ENCODE measurements around the gene ARRB2.
"Not testable (repeated sequence)": the region's sequence is repeated elsewhere in the genome, so short reads cannot be mapped to it uniquely, and the experiment has no call there.

The ARRB2 gene

DNA sequence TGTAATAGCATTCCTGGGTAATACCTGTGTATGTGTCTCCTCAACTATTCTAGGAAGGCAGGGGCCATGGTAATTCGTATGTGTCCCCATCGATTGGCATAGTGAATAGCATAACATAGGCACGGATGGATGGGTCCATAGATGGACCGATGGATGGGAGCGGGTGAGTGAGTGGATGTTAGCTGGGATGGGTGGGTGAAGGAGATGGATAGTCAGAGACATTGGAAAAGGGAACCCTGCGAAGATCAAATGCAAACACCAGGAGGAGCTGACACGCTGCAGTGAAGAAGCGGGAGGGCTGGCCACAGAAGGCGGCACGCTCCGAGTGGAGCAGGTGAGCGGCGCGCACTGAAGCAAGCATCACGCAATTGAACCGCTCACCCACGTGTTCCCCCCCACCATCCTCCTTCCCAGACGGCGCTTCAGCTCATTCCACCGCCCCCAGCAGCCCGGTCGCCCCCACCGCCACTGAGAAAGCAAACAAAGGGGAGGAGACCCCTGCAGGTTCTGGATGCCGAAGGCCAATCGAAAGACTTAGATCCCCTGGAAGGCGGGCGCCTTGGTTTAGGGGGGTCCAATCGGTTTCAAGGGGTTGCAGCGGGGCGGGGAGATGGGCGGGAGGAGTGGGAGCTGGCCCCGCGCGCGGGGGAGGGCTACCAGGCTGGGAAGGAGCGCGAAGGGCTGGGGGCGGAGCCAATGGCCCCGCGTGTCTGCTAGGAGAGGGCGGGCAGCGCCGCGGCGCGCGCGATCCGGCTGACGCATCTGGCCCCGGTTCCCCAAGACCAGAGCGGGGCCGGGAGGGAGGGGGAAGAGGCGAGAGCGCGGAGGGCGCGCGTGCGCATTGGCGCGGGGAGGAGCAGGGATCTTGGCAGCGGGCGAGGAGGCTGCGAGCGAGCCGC, at the start of gene ARRB2:
TSS of gene ARRB2 (plus strand) at position 839 of the 899 bp plus-strand sequence. CDS start 90 bp downstream, outside the sequence.
- peak; percentile 98 to 99 for DNase-seq

DNA sequence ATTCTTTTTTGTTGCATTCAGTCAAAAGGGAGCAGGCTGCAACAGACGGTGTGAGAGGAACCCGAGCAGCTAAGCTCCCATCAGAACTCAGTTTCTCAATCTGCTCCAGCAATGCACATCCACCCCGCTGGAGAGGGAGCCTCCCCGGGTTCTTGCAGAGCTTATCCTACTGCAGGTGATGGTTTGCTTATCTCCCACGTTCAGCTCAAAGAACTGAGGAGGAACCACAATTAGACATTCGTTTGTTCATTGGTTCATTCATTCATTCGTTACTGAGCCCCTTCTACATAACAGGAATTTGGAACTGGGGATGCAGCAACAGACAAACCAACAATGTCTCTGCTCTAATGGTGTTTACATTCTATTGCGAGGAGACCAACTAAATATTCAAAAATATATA, 46.7 kb upstream of the ARRB2 start:
- no peak for DNase-seq

DNA sequence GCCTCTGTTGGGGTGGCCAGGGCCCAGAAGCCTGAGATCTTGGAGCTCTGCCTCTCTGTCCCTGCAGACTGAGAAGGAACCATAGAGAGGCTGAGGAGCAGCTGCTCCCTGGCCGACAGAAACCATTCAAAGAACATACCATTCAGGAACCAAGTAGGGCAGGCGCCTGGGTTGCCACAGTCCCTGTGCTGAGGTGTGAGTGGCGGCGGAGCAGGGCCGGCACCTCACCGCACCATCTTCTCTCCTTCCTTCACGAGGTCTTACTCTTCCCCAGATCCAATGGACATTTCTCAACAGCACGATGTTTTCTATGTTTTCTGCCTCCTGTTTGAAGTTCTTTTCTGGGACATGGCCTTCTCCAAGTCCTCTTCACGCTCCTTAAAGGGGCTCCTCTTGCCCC, 46.2 kb upstream of the ARRB2 start:
- DNase-seq, result no peak

DNA sequence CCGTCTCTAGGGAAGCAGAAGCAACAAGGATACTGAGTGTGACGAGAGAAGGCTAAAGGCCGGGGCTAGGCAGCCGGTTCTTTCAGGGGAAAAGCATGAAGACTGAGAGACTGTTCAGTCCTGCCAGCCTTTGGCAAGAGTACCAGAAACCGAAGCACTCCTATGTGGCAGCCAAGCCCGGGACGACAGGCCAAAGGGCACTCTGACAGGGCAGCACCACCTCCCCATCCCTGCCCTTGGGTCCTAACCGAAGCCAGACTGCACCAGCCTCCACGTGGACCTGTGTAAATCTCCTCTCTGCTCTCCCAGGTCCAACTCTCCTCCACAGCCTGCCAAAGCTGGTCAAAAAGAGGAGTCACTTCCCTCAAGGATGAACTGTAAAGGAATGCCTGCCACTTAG, 45.4 kb upstream of the ARRB2 start:
- DNase-seq, result no peak

DNA sequence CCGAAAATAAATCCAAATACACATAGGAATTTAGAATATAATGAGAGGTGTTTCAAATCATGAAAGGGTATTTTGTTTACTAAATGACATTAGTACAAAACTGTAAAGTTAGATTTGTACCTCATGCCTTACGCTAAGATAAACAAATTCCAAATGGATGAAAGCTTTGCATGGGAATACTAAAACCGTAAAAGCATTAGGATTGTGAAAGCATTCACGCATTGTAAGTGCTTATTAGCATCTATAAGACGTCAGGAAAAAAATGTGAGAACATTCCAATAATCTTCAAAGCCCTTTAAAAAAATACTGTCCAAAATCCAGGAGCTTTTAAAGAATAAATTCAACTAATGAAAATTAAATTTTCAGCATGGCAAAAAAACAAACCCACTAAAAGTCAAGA, 44.1 kb upstream of the ARRB2 start:
- DNase-seq, result no peak

DNA sequence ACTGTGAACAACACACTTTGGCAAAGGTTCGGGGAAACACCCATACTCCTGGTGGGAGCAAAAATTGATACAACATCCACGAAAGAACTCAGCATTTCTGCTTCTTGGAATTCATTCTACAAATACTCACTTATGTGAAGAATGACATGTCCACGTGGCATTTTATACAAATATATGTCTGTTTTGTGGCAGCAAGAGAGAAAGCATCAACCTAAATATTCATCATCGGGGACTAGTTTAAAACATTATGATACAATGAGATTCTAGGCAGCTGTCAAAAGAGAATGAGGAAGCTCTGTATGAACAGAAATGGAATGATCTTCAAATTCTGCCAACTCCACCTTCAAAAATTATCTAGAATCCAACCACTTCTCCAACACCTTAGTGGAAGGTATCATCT, 43.3 kb upstream of the ARRB2 start:
- no peak for DNase-seq

DNA sequence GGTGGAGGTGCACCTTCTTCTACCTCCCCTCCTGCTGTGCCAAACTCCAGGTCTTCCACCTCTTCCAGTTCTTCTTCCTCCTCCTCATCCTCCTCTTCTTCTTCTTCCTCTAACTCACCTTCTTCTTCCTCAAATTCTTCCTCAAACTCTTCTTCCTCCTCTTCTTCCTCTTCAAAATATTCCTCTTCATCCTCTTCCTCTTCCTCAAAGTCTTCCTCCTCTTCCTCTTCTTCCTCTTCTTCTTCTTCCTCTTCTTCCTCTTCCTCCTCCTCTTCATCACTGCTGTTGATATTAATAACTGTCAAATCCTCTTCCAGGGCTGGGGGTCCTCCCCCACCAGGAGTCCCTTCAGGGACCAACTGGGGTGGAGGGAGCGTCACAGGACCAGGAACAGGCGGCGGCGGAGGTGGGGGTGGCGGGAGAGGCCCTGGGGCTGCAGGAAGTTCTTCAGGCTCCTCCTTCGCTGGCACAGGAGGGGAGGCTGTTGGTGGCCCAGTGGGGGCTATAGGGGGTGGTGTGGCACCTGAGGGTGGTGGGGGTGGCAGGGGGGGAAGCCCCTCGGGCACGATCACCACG, 38.3 kb upstream of the ARRB2 start:
- DNase-seq, result no peak

DNA sequence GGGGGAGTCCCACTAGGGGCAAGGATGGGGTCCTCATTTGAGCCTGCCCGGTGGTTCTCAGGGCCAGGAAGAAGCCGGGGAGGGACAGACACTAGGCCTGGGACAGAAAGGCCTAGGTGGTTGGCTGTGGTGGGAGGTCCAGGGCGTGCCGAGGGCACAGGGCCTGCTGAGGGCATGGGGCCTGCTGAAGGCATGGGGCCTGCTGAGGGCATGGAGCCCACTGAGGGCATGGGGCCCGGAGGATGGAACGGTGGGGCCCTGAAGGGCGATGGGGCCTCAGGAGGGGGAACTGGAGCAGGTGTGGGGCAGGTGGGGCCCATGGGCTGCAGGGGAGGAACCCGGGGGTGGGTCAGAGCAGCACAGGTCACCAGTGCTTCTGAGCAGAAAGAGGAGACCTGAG, 37.7 kb upstream of the ARRB2 start:
- no peak for DNase-seq

DNA sequence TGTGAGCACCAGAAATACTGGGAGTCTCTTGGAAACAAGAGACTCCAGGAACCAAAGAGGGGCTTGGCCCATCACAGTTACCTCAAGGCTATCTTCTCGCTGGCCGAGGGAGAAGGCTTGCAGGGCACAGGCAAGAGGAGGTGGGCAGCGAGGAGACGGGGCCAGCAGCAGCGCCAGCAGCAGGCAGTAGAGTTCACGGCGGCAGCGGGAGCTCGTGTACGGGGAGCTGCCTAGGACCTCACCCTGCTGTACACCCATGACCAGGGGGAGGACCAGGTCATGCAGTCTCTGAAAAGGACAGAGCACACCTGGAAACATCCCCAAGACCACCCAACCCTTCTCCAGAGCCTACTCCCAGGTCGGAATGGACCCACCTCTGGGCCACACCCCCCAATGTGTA, 37.3 kb upstream of the ARRB2 start:
- no peak for DNase-seq

DNA sequence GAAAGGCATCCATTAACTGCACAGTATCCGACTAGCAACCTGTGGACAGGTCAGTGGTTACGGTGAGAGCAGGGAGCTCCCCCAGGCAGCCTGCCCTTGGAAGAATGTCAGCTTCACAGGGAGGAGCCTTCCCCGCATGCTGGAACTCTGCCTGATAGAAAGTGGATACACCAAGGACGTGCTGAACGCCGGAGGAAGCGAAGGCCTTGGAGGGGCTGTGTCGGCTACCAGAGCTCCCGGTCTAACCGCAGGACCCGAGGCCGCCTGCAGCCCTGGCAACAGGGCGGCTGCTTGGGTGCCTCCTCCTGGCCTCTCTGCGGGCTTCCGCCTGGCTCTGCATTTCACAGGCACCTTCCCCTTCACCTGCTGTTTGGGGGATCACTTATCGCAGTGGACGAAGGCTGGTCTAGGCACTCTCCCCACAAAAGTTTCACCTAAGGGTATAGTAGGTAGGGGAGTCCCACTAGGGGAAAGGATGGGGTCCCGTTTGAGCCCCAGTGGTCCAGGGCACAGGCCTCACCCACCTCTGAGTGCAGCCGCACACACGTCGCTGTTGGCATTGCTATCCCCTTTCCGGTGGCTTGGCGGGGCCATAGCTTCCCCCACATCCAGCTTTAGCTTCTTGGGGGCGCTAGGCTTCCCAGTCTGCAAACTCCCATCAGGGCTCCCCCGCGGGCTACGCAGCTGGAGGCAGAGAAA, 36.3 kb upstream of the ARRB2 start:
- no peak for DNase-seq

DNA sequence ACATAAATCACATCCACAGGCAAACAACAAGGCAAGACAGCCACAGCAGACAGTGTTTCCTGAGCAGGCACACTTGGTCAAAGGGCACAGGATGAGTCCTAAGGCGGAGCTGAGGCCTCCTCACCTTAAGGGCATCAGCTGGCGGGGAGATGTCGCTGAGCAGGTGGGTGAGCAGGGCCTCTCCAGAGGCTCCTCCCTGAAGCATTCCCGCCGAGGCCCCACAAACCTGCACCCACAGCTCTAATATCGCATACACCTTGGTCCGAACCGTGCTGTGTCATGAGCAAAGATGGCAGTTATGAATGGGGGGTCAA, 35.8 kb upstream of the ARRB2 start:
- no peak for DNase-seq

DNA sequence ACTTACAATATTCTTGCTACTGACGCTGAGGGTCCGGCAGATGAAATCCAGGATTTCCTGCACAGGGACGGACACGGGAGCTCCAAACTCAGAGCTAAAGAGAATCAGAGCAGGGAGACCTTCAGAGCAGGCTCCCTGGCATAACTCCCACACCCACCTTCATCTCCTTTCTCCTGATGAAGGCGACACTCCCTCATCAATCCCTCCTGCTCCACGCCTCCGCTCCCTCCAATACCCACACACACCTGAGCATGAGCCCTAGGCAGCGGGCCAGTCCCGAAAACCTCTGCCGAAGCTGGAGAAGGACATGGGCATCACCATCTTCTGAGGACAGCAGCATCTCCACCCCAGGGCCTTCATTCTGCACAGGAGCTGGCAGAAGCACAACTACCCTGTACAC, 34.6 kb upstream of the ARRB2 start:
- no peak for DNase-seq

DNA sequence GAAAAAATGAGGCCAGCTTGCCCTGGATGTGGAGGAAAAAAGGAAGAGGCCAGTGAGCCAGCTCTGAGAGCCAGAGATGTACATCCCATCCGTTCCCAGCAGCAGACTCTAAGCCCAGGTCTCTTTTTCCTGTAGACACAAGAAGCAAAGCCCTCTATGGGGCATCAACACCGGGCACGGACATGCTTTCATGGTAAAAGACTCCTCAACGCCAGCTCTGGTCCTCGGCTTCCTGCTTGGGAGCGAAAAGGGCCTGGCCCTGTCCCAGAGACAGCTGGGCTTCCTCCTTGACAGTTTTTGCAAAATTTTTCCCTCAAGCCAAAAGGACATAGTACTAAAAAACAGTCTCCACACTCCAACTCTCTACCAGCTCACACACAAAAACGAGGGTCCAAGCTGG, 33.6 kb upstream of the ARRB2 start:
- no peak for DNase-seq

DNA sequence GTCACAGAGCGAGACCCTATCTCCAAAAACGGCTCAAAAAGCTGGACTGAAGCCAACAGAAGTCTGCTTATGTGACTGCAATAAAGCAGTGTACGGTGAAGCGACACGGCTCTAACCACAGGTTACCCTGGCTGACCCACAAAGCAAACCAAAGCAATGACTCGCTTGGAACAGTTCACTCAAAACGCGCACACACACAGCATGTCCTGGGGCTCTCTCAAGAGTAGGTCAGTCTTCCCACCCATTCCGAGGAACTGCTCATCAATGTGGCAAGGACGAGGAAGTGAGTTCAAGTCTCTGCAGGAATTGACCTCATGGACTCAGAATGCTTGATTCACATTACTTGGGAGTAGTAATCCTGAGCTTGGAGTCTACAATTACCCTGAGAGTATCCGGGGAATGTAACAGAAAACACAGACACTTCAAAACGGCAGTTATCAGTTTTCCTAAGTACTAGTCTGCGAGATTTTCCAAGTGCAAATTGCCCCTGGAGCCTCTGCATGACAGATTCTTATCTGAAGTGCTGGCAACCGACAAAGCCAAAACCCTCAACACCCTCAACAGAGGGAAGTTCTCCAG, 31.9 kb upstream of the ARRB2 start:
- DNase-seq, result no peak

DNA sequence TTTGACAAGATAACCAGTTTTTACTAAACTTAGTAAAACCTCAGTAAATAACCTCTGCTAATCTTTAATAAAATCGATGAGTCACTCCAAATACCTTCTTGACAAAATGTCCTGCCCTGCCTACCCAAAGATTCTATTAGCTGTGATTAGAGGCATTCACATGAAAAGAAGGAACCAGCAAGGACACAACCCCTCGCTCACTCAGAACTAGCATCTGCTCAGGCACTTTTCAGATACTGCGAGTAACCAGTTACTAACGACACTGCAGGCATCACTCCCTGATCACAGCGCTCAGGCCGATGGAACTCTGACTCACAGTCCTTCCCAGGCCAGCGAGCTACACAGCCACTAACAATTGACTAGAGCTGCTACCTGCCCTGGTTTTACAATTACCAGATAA, 30.8 kb upstream of the ARRB2 start:
- DNase-seq, result no peak

DNA sequence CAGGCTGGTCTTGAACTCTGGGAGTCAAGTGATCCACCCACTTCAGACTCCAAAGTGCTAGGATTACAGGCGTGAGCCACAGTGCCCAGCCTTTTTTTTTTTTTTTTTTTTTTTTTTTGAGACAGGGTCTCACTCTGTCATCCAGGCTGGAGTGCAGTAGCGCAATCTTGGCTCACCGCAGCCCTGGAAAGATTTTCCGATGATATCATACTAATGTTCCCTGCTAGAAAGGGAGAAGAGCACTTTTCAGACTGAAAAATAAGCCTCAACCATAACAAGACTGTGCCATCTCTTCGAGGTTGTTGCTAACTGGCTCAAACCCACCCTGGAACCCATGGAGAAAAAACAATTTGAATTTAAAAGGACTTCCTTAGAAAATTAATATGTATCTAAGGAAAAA, 26.7 kb upstream of the ARRB2 start:
- DNase-seq, result not testable (repeated sequence)

DNA sequence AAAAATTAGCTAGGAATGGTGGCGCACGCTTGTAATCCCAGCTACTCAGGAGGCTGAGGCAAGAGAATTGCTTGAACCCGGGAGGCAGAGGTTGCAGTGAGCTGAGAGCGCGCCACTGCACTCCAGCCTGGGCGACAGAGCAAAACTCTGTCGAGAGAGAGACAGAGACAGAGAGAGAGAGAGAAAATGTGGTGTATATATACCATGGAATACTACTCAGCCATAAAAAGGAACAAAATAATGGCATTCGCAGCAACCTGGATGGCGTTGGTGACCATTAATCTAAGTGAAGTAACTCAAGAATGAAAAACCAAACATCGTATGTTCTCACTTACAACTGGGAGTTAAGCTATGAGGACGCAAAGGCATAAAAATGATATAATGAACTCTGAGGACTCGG, 20.6 kb upstream of the ARRB2 start:
- DNase-seq, result not testable (repeated sequence)

DNA sequence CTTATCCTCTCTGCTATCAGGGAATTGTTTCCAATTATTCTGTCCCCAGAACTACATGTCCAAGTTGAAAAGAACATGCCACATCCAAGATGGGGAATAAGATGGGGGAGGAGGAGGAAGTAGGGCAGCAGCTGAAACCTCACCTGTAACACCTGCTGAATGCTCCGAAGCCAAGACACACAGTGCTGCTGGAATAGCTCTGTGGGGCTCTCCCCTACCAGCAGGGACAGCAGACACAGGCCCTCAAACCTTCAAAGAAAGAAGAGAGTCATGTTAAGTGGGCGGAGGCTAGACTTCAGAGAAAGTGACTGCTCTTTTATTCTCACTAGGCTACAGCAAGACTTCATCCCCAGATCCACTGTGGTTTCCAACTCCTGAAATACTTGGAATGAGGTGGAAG, 19.7 kb upstream of the ARRB2 start:
- no peak for DNase-seq

DNA sequence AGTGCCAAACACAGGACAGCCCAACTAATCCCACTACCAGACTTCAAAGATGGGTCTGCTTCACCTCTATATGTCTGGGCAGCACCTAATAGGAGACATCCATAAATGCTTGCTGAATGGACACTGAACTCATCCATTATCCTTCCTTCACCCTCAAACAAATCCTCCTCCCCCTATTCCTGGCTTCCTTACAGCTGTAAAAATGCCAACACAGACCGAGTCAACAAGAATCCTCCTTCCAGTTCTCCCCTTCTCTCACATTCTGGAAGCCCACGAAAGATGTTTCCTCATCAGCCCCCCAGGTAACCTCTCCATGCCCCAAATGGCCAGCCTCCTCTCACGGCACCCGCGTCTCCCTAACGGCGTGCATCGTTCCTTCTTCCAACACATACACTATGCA, 18.7 kb upstream of the ARRB2 start:
- DNase-seq, result no peak

DNA sequence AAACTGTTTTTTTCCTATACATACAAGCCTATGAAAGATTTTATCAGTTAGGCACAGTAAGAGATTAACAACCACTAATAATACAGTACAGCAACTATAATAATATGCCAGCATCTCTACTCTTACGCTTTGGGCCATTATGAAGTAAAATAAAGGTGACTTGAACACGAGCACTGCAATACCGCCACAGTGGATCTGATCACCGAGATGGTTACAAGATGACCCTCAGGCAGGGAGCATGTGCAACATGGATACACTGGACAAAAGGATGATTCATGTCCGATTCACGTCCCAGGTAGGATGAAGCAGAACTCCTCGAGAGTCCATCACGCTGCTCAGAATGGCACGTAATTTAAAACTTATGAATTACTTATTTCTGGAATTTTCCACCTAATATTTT, 17.0 kb upstream of the ARRB2 start:
- DNase-seq, result no peak

DNA sequence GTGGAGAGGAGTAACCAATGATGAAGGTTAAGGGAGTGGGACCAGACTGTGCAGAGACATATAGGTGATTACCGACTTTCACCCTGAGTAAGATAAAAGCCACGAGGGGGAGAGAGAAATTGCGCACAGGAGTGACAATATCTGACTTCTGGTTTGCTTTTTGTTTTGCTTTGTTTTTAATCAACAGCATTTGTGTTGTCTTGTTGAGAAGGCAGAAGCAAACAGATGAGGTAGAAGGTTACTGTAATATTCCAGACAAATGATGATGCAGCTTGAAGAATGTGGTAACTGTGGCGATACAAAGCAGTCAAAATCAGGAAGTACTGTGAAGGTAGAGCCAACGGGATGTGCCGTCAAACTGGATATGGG, 14.0 kb upstream of the ARRB2 start:
- peak in 1 of 2 donors; percentile 75 for DNase-seq

DNA sequence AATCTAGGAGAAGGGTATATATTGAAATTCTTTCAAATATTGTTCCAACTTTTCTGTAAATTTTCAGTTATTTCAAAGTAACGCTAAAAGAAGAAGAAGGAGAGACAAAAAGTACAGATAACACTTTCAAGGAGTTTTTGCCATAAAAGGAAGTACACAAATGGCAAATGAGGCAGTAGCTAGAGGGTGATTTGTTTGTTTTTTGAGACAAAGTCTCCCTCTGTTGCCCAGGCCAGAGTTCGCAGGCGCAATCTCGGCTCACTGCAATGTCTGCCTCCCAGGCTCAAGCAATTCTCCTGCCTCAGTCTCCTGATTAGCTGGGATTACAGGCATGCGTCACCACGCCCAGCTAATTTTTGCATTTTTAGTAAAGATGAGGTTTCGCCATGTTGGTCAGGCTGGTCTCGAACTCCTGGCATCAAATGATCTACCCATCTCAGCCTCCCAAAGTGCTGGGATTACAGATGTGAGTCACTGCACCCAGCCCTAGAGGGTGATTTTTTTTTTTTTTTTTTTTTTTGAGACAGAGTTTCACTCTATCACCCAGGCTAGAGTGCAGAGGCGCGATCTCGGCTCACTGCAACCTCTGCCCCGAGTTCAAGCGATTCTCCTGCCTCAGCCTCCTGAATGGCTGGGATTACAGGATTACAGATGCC, 10.9 kb upstream of the ARRB2 start:
- DNase-seq, result not testable (repeated sequence)

DNA sequence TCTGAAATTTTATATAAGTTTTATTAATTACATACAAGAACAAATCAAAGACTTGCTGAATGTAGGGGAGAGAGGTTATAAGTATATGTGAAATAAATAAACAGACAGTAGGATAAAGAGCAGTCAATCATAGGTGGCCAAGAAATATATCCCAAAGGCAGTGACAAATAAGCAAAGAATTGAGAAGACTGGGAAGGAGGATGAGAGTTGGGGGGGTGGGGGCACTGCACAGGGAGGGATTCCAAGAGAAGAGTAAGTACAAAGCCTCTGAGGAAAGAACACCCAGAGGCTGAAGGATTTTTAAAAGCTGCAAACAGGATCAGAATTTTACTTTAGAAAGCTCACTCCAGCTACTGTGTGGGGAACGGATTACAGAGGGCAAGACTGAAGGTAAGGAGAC, 9.3 kb upstream of the ARRB2 start:
- DNase-seq, result no peak

DNA sequence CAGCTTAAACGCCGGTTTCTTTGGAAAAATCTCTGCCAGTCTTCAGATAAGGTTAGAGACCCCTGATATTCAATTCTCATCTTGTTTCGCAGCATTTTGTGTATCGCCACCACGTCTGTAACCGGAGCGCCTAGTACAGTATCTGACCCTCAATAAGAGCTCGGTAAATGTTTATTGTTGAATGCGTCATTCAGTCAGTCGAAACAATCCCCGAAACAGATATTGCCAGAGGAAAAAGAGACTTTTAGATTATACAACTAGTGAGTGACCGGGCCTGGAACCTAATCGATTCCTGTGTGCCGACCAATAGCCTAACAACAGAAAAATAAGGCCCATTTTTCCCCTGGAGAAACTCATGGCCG, 7.1 kb upstream of the ARRB2 start:
- no peak for DNase-seq

Data from CD4-positive, alpha-beta T cell treated with Interleukin-4 for 1 hour (primary cell).